ENCODE data around the gene ACTR6. TPM values are rescaled to one million over a fixed set of nuclear protein-coding genes. Genes with fewer than 3 reads are reported as not detected.

Gene ACTR6
- 36.0 and 39.1 TPM in 2 replicates for total RNA-seq (2014; rRNA removed; shearing (Covaris generic))
- polyA plus RNA-seq (2015; cell fraction: cytosol; rRNA removed) = 27.9 and 31.0 TPM in 2 replicates
- polyA plus RNA-seq (2015; cell fraction: nucleus; rRNA removed) = 18.1 and 26.5 TPM in 2 replicates

DNA sequence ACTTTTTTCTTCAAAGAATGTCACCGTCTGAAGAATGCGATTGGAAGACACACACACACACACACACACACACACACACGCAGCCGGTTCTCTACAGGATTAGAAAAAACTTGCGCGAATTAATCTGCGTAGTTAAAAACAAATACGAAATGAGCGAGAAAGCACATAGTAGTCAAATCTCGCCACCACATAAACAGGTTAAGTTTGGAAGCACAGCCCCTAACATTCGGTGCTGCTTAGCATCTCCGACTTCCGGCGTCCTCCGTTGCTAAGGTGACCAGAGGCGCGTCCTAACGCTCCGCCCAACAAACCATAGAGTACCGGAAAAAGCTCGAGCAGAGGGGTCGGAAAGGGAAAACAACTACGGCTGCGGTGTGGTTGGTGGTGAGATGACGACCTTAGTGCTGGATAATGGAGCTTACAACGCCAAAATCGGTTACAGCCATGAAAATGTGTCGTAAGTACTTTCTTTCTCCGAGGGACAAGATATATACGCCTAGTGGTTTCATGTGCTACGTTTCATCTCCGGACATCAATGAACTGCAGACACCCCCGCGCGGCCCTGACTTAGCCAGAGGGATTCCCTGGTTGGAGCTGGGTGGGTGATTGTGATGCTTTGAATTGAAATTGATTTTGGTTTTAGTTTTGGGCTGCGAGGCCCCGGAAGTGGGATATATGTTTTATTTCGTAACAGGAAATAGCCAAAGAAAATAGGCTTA is at the start of gene ACTR6:
Gene ACTR6, plus strand, starts transcription at position 353 of the 719 bp plus-strand sequence. Its CDS starts 37 bp downstream, at position 390.
- in situ Hi-C loops (cut with HindIII; ENCODE audit: low pct_unique_long_range_greater_than_20kb, low sequenced_read_pairs) = no loop called here
- peak; percentile 97 for DNase-seq (ENCODE audit: low read depth, low spot score)

DNA sequence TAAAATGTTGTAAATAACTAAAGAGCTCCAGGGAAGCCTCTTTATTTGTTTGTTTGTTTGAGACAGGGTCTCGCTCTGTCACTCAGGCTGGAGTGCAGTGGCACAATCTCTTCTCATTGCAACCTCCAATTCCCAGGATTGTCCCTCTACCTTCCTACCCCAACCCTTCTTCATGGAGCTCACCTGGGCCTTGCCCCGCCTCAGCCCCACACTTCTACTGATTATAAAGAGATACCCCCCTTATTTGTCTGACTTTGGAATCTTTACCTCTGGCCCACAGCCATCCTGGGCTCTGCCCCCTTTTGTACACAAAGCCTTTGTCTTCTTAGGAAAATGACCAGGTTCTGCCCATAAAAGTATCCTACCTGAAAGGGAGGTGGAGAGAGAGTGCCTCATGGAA is 48.8 kb upstream of the ACTR6 start:
- in situ Hi-C loops (cut with HindIII; ENCODE audit: low pct_unique_long_range_greater_than_20kb, low sequenced_read_pairs) = no loop called here
- no peak for DNase-seq (ENCODE audit: low read depth, low spot score)

DNA sequence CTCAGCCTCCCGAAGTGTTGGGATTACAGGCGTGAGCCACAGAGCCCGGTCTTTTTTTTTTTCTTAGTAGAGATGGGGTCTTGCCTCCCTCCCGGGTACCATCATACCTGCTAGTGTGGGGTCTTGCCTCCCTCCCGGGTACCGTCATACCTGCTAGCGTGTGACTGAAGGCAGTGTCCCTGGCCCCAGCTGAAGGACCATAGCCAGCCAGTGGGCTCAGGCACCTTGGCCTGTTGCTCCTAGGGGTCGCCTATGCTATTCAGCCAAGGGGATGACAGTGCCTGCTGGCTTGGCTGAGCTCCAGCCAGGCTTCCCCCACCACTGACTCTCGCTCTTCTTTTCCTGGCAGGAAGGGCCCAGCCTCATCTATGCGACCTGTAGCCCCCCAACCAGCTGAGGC is 47.5 kb upstream of the ACTR6 start:
- in situ Hi-C loops (cut with HindIII; ENCODE audit: low pct_unique_long_range_greater_than_20kb, low sequenced_read_pairs) = no loop called here
- no peak for DNase-seq (ENCODE audit: low read depth, low spot score)

DNA sequence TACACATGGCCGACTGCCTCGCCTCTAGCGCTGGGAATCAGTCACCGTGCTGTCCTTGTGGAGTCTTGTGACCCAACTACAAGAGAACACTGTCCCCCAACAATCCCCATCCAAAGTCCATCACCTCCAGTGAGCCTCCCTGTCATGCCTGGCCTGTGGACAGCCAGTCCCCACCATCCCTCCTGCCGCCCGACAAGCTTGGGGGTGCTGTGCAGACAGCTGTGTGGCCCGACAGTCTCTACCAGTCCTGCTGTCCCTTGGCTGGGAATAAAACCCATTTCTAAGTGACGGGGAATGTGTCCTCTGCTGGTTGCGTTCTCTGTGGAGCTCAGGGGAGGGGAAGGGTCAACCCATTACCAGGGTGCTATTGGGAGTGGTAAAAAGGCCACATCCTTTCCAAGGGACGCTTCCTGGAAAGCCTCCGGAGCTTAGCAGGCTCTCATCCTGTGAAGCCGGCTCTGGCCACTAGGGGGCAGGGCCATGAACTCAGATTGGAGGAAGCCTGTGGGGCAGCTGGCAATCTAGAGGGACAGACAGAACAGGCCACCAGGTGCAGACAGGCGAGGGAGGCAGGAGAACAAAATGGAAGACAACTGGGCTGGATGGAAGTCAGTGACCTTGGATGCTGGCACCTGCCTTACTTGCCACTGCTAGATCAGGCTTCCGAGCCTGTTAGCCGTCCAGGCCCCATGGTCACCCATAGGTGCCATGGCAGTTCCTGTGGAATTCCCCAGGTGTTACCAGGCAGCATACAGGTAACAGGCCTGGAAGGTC is 46.0 kb upstream of the ACTR6 start:
- peak; percentile 86 for DNase-seq (ENCODE audit: low read depth, low spot score)
- in situ Hi-C loops (cut with HindIII; ENCODE audit: low pct_unique_long_range_greater_than_20kb, low sequenced_read_pairs) = no loop called here

DNA sequence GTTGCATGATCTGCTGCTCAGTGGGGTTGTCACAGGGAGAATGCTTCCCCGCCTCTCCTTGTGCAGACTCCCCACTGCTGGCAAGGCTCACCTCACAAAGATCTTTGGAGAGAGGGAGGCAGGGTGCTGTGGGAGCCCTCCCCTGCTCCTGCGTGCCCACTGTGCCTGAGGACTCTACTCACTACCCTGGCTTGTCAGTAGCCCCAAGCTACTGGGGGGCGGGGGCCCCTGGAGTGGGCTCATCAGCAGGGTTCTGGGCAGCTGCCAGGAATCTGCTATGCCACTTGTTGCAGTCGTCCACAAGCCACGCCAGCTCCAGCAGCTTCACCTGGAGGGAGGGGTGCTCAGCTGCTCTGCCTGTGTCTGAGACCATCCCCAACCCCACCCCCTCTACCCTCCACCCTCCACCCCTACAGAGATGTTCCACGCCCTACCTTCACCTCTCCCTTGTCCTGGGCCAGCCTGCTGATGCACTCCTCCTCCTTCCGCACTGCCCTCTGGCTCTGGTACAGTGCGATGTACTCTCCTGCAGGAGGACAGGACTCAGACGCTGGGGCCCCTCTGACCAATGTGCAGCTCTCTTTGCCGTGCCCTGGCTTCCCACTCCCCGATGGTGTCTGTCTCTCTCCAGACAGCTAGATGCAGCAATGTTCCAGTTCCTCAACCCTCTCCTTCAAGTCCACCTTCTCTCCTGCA is 43.7 kb upstream of the ACTR6 start:
- in situ Hi-C loops (cut with HindIII; ENCODE audit: low pct_unique_long_range_greater_than_20kb, low sequenced_read_pairs) = no loop called here
- no peak for DNase-seq (ENCODE audit: low read depth, low spot score)

DNA sequence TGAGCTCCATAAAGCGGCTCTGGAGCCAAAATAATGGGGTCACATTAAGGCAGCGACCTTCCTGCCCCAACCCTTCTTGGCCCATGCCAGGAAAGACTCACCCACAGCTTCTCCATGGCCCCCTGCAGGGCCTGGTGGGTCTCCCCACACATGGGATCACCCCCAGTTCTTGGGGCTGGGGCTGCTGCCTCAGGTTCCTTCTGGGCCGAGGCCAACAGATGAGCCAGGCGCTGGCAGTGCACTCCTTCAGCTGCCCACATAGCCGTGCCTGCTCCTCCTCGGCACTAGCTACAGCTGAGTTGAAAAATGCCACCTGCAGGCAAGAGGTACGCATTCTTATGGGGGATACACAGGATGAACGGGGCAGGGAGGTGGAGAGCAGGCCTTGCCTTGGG is 43.2 kb upstream of the ACTR6 start:
- DNase-seq (ENCODE audit: low read depth, low spot score) = no peak
- in situ Hi-C loops (cut with HindIII; ENCODE audit: low pct_unique_long_range_greater_than_20kb, low sequenced_read_pairs) = no loop called here

DNA sequence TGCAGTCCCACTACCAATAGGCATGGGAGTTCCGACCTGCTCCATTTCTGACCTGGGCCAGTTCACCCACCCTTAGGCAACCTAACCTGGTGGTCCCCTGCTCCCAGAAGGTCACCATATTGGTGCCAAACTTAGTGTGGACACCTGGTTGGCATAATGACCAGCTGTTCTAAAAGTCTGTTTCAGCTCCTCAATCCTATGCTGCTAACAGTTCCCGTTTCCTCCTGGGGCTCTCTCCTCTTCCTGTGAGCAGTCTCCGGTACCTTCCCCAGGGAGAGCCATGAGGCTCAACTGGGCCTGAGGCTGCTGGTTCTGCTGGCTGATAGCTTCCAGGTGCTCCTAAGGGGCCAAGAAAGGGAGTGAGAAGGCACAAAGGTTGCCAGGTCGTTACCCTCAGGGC is 42.1 kb upstream of the ACTR6 start:
- DNase-seq (ENCODE audit: low read depth, low spot score) = no peak
- in situ Hi-C loops (cut with HindIII; ENCODE audit: low pct_unique_long_range_greater_than_20kb, low sequenced_read_pairs) = no loop called here

DNA sequence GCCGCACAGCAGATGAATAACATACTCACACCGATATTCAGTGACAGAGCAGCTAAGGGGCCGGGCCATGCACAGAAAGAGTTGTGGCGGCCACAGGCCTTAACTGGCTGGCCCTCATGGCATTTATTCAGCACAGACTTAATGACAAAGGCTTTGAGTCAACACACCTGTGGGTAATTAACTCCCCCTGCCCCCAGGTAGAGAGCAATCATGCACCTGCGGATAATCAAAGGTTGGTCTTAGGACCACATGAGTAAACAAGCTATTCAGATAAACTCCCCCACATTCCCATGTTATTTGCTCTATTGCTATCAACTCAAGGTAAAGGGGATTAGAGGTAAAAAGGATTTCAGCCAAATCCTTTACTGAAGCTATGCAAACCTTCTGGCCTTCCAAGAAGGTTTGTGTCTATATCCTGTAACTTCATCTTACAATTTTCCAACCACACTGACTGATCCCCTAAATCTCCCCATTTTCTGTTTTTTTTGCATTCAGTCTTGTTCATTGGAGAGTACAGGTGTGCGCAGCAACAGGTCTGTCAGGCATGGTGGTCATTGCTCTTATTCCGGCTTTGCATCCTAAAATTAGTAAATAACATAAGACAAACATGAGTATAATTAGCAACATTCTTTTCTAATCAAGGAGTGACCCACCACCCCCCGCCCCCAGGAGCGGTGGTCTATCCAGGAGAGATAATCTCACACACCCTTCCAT is 41.1 kb upstream of the ACTR6 start:
- in situ Hi-C loops (cut with HindIII; ENCODE audit: low pct_unique_long_range_greater_than_20kb, low sequenced_read_pairs) = no loop called here
- no peak for DNase-seq (ENCODE audit: low read depth, low spot score)

DNA sequence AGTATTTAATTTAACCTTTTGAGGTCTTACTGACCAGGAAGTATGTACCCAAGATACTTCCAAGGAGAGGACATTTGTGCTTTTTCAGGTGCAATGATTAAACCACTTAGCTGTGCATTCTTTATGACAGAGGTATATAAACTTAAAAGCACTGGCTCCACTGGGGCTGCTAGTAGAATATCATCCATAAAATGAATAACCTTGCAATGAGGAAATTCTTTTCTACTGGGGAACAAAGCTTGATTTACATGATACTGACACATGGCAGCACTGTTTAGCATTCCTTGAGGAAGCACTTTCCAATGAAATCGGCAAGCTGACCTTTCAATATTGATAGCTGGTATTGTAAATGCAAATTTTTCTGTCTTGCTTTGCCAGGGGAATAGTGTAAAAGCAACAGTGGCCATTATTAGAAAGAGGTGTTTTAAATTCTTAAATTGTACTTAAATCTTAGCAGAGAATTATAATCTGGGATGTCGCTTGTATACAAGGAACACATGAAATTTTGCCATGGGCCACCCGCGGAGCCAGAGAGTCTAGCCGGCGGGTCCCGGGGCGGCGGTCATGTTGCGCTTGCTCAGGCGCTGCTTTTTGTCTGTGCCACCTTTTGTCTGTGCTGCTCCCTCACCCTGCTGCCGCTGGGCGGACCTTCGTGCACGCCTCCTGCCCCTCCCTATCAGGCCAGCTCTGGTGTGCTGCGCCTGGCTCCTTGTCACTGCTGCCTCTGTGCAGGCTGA is 37.0 kb upstream of the ACTR6 start:
- in situ Hi-C loops (cut with HindIII; ENCODE audit: low pct_unique_long_range_greater_than_20kb, low sequenced_read_pairs) = no loop called here
- DNase-seq (ENCODE audit: low read depth, low spot score) = peak; percentile 88

DNA sequence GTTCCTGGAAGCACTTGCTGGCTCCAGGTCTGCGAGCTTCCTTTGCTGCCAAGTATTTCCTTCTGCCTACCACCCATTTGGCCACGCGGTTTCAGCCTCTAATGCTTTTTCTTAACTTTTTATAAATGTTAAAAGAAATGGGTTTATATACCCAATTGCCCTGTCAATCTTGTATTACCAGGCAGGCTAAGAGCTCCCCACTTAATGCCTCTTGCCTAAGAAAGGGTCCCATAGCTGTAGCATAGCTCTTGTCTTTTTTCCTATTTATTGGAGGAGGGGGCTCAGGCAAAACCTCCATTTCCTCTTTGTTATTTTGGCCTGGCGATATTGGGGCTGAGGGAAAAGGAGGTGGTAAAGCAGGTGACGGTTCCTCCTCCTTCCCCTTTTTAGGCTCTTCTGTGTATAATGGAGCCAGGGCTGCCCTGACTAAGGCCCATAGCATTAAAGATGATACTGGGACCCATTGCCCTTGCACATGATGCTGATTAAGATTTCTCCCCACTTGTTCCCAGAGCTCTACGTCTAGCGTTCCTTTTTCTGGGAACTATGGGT is 36.4 kb upstream of the ACTR6 start:
- no peak for DNase-seq (ENCODE audit: low read depth, low spot score)
- in situ Hi-C loops (cut with HindIII; ENCODE audit: low pct_unique_long_range_greater_than_20kb, low sequenced_read_pairs) = no loop called here

DNA sequence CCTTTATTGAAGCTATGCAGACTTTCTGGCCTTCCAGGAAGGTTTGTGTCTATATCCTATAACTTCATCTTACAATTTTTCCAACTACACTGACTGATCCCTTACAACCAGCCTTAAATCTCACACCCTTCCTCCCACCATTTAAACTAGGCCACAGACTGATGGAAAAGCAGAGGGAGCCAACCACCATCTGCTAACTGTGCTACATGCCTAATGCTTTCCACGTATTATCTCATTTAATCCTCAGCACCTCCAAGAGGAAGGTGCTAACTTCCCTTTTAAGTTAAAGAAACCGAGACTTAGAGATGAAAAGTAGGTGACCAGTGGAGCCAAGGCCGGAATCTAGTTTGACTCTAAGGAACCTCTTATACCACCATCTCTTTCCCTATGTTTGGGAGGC is 35.3 kb upstream of the ACTR6 start:
- no peak for DNase-seq (ENCODE audit: low read depth, low spot score)
- in situ Hi-C loops (cut with HindIII; ENCODE audit: low pct_unique_long_range_greater_than_20kb, low sequenced_read_pairs) = no loop called here

DNA sequence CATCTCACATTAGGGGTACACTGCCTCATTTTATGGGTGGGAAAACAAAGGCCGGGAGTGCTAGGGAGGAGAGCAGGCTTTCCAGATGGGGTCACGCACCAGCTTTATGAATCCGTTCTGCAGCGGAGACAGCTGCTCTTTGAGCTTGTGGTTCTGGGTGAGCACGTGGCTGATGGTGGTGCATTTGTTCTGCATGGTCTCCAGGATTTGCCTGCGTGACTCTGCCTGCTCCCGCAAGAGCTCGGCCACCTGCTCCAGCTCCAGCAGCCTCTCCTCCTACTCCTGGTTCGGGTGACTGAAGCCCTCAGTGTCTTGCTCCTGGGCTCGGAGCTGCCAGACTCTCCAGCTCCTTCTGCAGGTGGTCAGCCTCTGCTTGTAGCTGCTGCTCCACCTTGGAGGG is 34.4 kb upstream of the ACTR6 start:
- in situ Hi-C loops (cut with HindIII; ENCODE audit: low pct_unique_long_range_greater_than_20kb, low sequenced_read_pairs) = no loop called here
- no peak for DNase-seq (ENCODE audit: low read depth, low spot score)

DNA sequence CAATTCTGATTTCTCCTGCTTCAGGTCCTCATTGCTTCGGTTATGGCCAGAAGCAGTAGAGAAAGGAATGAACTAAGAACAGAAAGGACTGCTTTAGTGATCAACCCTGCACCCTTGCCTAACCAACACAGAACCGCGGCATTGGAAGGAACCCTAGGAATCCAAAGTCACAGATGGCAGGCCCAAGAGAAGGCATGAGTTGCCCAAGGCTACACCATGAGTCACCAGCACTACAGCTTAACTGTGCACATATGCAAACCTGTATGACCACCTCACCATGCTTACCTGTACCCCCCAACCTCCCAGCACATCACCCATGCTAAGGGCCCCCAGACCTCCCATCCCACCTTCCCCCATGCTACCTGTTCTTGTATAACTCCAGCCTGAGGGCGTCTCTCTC is 32.1 kb upstream of the ACTR6 start:
- in situ Hi-C loops (cut with HindIII; ENCODE audit: low pct_unique_long_range_greater_than_20kb, low sequenced_read_pairs) = no loop called here
- no peak for DNase-seq (ENCODE audit: low read depth, low spot score)

DNA sequence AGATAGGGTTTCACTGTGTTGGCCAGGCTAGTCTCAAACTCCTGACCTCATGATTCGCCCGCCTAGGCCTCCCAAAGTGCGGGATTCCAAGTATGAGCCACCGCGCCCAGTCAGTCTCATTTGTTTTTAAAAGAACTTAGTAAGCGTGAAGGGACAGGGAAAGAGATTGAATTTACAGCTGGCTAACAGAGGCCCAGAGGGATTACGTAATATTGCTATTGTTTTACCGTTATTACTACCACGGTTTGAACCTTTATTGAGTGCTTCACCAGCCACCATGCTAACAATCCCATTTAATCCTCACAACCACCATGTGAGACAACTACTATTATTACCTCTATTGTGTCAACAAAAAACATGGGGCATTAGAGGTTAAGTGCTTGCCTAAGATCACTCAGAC is 31.3 kb upstream of the ACTR6 start:
- no peak for DNase-seq (ENCODE audit: low read depth, low spot score)
- in situ Hi-C loops (cut with HindIII; ENCODE audit: low pct_unique_long_range_greater_than_20kb, low sequenced_read_pairs) = no loop called here

DNA sequence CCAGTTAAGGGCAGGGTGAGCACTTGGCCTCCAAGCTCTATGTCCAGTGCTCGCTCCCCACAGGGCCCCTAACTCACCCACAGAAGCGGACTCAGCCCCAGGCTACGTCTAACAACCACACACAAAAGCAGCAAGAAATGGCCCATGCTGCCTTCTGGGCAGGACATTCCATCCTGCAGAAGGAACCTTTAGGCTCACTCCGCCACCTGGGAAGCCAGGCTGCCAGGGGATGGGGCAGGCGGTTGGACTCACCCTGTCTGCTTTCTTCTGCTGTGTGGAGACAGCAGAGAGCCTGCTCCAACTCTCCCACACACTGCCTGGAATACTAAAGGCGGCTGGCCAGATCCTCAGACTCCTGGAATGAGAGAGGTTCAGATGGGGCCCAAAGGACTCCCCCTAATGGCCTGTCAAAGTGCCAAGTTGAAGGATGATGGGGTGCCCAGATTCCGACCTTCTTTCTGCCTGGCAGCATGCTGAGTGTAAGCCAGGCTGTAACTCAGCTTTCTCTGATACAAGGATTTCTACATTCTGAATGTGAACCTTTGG is 30.2 kb upstream of the ACTR6 start:
- in situ Hi-C loops (cut with HindIII; ENCODE audit: low pct_unique_long_range_greater_than_20kb, low sequenced_read_pairs) = no loop called here
- DNase-seq (ENCODE audit: low read depth, low spot score) = no peak

DNA sequence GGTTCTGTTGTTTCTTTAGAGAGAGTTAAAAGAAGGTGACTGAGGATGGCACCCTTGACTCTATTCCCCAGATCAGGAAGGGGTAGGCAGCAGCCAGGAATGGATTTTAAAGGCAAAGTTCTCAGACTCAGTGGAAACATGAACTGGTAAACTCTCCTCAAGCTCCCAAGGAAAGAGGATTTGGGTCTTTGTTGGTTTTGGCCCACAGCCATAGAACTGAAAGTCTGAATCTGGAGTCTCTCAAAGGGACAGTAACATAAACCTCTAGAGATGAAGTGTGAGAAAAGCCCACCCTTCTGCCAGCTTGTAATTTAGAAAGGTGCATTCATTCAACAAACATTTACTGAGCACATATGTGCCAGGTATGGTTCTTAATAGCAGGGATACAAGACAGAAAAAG is 29.4 kb upstream of the ACTR6 start:
- in situ Hi-C loops (cut with HindIII; ENCODE audit: low pct_unique_long_range_greater_than_20kb, low sequenced_read_pairs) = no loop called here
- no peak for DNase-seq (ENCODE audit: low read depth, low spot score)

DNA sequence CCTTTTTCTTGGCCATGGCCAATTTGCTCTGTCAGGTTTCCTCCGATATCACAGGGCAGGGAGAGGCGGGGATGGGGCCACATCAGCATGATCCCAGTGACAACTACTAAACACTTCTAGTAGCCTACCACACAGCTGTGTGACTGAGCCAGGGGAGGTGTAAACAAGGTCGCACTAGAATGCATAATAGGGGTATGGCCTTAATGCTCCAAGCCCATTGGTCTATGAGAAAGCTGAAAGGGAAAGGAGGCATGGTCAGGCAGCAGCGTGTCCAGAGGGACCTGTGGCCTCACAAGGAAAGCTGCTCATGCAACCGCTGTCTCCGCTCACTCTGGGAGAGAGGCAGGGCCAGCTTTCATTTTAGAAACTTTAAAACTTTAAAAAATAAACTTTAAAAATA is 27.5 kb upstream of the ACTR6 start:
- in situ Hi-C loops (cut with HindIII; ENCODE audit: low pct_unique_long_range_greater_than_20kb, low sequenced_read_pairs) = no loop called here
- no peak for DNase-seq (ENCODE audit: low read depth, low spot score)
